BE2C (cell line): ENCODE data around the gene HAGHL.

ENCODE experiments used
- DNase-seq: peaks from one replicate; pipeline ENCODE4 v3.0.0-alpha.2; 2020
- H3K27me3 ChIP-seq: fragments of 250-450 bp; sonication (Bioruptor Pico); 2 replicates; pipeline ENCODE4 v1.5.1; 2020; ENCODE audit warnings: mild to moderate bottlenecking
- H3K36me3 ChIP-seq: fragments of 250-450 bp; sonication (Bioruptor Pico); 2 replicates; pipeline ENCODE4 v1.5.1; 2020; ENCODE audit warnings: mild to moderate bottlenecking
- H3K4me1 ChIP-seq: fragments of 250-450 bp; sonication (Bioruptor Pico); 2 replicates; pipeline ENCODE4 v1.5.1; 2020
- H3K4me3 ChIP-seq: 2 replicates; pipeline ENCODE4 v1.5.1; 2011; ENCODE audit warnings: low read depth, low read length
- H3K9me3 ChIP-seq: fragments of 250-450 bp; sonication (Bioruptor Pico); 2 replicates; pipeline ENCODE4 v1.5.1; 2020
- CTCF ChIP-seq: IDR thresholded peaks from 2 replicates; pipeline ENCODE4 v1.5.1; 2012; ENCODE audit warnings: mild to moderate bottlenecking, low read depth, low read length

HAGHL gene

GRCh38 chr16:694863-695354 lies 32.0 kb upstream of the HAGHL start:
- Histone ChIP-seq H3K36me3 (peaks cover 9% of the 10 kb centered on the region), H3K9me3 (no peaks in the 10 kb centered on the region), H3K4me3 (no peak overlapping the region), H3K4me1 (no peaks in the 10 kb centered on the region), H3K27me3 (no peaks in the 10 kb centered on the region)
- DNase-seq = no peak
- TF ChIP-seq CTCF = no peak

- H3K27me3 ChIP-seq = no peaks in the 10 kb centered on the region
Observed at GRCh38 chr16:695355-696089, 31.4 kb upstream of the HAGHL start.

GRCh38 chr16:698911-699671 lies 27.8 kb upstream of the HAGHL start:
- H3K4me1 ChIP-seq = no peaks in the 10 kb centered on the region
- TF ChIP-seq CTCF = no peak
- no peak overlapping the region for H3K4me3 ChIP-seq
- no peak for DNase-seq
- no peaks in the 10 kb centered on the region for H3K27me3 ChIP-seq
- H3K36me3 ChIP-seq = peaks cover 18% of the 10 kb centered on the region
- H3K9me3 ChIP-seq = no peaks in the 10 kb centered on the region

More at GRCh38 chr16:695355-696089, 31.4 kb upstream of the HAGHL start:
- no peak for DNase-seq
- Histone ChIP-seq H3K4me3 (no peak overlapping the region), H3K9me3 (no peaks in the 10 kb centered on the region), H3K36me3 (peaks cover 9% of the 10 kb centered on the region), H3K4me1 (no peaks in the 10 kb centered on the region)
- TF ChIP-seq CTCF = no peak

GRCh38 chr16:700684-701584 lies 26.0 kb upstream of the HAGHL start:
- Histone ChIP-seq H3K4me1 (peaks cover 3% of the 10 kb centered on the region; the same call in 1 of the 2 replicates), H3K4me3 (no peak overlapping the region), H3K27me3 (no peaks in the 10 kb centered on the region), H3K36me3 (peaks cover 12% of the 10 kb centered on the region), H3K9me3 (no peaks in the 10 kb centered on the region)
- DNase-seq = no peak
- no peak for TF ChIP-seq CTCF

GRCh38 chr16:702341-702740 lies 24.6 kb upstream of the HAGHL start:
- H3K4me1 ChIP-seq = peaks cover 3% of the 10 kb centered on the region; the same call in 1 of the 2 replicates
- DNase-seq = no peak
- H3K27me3 ChIP-seq = no peaks in the 10 kb centered on the region
- H3K36me3 ChIP-seq = peaks cover 12% of the 10 kb centered on the region
- no peak for TF ChIP-seq CTCF
- no peak overlapping the region for H3K4me3 ChIP-seq
- no peaks in the 10 kb centered on the region for H3K9me3 ChIP-seq
